ENCODE data around the gene YLPM1.
"Not testable (repeated sequence)": the region's sequence is repeated elsewhere in the genome, so short reads cannot be mapped to it uniquely, and the experiment has no call there.

Gene YLPM1, protein sequence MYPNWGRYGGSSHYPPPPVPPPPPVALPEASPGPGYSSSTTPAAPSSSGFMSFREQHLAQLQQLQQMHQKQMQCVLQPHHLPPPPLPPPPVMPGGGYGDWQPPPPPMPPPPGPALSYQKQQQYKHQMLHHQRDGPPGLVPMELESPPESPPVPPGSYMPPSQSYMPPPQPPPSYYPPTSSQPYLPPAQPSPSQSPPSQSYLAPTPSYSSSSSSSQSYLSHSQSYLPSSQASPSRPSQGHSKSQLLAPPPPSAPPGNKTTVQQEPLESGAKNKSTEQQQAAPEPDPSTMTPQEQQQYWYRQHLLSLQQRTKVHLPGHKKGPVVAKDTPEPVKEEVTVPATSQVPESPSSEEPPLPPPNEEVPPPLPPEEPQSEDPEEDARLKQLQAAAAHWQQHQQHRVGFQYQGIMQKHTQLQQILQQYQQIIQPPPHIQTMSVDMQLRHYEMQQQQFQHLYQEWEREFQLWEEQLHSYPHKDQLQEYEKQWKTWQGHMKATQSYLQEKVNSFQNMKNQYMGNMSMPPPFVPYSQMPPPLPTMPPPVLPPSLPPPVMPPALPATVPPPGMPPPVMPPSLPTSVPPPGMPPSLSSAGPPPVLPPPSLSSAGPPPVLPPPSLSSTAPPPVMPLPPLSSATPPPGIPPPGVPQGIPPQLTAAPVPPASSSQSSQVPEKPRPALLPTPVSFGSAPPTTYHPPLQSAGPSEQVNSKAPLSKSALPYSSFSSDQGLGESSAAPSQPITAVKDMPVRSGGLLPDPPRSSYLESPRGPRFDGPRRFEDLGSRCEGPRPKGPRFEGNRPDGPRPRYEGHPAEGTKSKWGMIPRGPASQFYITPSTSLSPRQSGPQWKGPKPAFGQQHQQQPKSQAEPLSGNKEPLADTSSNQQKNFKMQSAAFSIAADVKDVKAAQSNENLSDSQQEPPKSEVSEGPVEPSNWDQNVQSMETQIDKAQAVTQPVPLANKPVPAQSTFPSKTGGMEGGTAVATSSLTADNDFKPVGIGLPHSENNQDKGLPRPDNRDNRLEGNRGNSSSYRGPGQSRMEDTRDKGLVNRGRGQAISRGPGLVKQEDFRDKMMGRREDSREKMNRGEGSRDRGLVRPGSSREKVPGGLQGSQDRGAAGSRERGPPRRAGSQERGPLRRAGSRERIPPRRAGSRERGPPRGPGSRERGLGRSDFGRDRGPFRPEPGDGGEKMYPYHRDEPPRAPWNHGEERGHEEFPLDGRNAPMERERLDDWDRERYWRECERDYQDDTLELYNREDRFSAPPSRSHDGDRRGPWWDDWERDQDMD (N-terminal part only)

DNA sequence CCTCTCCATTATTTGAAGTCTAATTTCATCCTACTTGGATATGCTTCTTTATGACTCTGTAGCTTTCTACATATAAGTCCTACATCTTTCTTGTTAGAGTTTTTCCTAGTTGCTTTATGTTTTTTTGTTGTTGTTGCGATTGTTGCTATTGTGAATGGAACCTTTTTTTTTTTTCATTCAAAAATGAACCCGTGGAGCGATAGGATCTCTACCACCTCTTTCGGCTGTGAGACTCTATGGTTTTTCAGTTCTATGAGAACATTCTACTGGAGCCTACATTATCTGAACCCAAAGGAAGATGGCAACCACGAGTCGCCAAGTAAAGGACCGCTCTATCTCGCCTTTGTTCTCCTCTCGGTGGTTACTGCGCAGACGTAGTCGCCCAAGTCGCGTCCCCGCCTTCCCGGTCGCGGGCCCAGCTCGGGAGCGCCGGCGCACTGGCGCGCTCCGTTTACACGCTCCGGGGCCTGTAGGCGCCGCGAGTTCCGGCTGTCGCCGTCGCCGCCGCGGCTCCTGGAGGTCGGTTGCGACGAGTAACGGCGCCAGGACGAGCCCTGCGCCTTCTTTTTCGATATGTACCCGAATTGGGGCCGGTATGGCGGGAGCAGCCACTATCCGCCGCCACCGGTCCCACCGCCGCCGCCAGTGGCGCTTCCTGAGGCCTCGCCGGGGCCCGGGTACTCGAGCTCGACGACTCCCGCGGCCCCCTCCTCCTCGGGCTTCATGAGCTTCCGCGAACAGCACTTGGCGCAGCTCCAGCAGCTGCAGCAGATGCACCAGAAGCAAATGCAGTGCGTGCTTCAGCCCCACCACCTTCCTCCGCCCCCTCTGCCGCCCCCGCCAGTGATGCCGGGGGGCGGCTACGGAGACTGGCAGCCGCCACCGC is at the start of gene YLPM1:
TSS of gene YLPM1 (plus strand) at position 400 of the 886 bp plus-strand sequence. CDS start at position 574, 174 bp downstream.
- DNase-seq (ENCODE audit: low spot score), result peak; percentile 96

DNA sequence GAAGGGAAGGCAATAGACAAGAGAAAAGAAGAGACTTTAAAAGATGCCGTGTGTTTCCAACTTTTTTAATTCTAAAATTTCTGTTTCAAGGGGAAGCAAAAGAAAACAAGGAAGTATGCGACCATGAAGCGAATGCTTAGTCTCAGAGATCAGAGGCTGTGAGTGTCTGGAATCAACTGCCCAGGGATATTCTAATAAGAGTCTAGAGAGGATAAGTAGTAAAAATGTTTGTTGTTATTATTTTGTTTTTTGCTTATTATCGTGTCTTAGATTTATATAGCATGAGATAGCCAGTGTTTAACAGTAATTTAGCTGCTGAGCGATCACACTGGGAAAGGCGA is 49.8 kb upstream of the YLPM1 start:
- no peak for DNase-seq (ENCODE audit: low spot score)

DNA sequence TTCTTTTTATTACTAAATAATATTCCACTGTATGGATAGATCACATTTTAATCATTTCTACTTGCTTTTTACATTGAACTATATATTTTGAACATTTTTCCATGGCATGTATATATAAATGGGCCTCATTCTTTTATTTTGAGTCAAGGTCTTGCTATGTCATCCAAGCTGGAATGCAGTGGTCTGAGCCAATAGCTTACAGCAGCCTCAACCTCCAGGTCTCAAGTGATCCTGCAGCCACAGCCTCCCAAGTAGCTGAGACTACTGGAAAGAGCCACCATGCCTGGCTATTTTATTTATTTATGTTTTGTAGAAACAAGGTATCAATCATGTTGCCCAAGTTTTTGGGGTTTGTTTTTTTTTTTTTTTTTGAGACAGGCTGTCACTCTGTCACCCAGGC is 42.6 kb upstream of the YLPM1 start:
- DNase-seq (ENCODE audit: low spot score), result no peak

DNA sequence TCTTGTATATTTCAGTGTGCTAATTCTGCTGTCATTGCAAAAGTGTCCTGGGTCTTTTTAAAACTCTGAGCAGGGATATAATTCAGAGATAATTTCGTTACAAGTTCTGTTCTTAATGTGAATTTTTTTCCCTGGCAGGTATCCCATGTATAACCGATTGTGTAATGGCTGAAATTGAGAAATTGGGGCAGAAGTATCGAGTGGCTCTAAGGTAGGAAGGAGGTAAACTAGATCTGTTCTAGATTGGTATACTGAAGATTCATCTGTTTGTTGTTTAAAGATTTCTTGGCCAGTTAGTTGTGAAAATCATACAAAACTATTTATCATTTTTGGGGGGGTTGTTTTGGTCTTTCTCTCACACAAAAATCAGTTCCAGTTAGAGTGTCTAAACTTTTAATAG is 40.0 kb upstream of the YLPM1 start:
- no peak for DNase-seq (ENCODE audit: low spot score)

DNA sequence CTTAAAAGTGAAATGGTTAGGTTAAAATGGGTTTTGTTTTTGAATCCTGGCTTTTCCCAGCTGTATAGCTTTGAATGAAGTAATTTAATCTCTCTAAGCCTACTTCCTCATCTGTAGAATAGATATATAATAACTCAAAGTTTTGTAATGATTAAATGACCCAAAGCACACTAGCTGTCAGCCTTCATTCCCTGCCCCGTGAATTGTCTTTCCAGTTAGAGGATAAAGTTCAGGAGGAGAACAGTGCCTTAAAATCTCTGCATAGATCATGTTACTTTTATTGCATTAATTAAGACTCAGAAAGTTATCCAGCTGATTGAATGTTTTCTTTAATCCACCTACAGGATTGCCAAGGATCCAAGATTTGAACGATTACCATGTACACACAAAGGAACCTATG is 30.7 kb upstream of the YLPM1 start:
- no peak for DNase-seq (ENCODE audit: low spot score)

DNA sequence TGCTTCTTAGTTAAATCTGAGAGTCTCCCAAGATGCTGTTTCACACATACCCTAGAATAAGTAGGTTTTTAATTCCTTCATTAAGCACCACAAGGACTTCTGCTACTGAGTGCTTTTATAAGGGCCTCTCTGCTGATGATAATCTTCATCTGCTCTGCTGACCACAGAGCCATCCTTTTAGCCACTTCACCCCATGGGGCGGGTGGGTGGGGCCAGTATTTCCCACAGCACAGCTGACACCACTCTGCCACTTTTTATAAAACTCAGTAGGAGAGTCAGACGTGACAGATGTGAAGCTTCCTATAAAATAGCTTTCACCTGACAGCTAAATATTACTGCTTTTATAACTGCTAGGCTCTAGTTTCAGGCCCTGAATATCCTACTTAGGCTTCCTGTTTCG is 29.9 kb upstream of the YLPM1 start:
- no peak for DNase-seq (ENCODE audit: low spot score)

DNA sequence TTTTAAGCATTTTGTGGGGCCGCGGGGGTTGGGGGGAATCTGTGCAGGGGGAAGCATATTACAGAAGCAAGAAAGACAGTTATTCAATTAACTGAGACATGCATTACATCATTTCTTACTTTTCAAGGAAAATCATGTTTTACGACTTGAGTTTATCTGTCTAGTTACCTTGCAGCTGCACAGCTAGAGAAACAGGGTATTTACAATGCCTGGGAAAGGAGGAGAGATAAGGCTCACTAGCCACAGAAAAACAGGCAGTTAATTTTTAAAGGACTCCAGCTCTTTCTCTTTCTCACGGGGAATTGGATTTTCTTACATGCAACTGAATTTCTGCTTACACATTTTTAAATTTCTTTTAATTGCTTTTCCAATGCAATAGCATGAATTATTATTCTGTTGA is 28.0 kb upstream of the YLPM1 start:
- no peak for DNase-seq (ENCODE audit: low spot score)

DNA sequence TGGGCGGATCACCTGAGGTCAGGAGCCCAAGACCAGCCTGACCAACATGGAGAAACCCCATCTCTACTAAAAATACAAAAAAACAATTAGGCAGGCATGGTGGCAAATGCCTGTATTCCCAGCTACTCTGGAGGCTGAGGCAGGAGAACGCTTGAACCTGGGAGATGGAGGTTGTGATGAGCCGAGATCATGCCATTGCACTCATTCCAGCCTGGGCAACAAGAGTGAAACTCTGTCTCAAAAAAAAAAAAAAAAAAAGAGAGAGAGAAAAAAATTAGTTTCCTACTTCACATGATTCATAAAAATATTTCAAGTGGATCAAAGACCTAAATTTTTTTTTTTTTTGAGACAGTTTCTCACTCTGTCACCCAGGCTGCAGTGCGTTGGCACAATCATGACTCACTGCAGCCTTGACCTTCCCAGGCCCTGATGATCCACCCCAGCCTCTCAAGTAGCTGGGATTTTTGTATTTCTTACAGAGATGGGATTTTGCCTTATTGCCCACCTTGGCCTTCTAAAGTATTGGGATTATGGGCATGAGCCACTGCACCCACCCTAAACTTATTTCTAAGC is 25.3 kb upstream of the YLPM1 start:
- no peak for DNase-seq (ENCODE audit: low spot score)

DNA sequence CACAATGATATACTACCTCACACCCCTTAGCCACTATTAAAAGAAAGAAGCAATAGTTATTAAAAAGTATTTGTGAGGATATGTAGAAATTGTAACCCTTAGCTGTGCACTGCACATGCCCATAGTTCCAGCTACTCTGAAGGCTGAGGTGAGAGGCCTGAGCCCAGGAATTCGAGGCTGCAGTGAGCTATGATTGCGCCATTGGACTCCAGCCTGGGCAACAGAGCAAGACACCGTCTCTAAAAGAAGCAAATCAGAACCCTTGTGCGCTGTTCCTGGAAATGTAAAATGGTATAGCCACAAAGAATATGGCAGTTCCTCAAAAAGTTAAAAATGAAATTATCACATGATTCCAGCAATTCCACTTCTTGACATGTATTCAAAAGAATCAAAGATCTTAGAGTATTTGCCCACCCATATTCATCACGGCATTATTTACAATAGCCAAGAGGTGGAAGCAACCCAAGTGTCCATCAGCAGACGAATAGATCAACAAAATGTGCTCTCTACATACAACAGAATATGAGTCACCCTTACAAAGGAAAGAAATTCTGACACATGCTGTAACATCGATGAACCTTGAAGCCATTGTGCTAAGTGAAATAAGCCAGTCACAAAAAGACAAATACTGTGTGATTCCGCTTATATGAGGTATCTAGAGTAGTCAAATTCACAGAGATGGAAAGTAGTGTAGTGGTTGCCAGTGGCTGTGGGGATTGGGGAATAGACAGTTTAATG is 23.7 kb upstream of the YLPM1 start:
- no peak for DNase-seq (ENCODE audit: low spot score)

DNA sequence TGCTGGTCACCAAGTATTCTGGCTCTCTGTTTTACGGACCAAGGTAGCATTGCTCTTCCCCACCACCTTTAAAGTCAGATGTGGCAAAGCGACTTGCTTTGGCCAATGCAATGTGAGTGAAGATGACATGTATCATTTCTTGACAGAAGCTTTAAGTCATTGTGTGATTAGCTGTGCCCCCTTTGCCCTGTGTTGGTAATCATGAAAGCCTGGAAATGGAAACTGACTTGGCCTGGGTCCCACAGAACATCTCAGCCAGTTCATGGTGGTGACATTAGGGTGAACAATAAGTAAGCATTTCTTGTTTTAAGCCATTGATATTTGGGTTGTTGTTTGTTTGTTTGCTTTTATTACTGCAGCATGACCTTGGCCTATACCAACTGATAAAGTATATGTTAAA is 15.9 kb upstream of the YLPM1 start:
- DNase-seq (ENCODE audit: low spot score), result no peak

DNA sequence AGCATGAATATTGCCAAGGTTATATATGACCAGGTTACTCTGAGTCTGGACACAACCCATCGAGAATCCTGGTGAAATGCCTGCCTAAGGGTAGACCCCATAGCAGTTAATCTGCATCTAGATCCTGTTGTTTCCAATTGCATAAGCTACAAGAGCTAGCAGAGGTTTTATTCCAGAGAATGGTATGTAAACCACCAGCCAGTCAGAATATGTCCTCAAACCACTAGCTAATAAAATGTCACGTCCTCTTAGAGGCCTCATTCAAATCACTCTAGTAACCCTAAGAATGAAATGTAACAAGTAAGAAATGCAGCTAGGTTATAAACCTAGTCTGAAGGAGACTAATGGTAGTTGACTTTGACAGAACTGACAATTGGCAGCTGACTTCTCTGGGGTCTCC is 9.0 kb upstream of the YLPM1 start:
- DNase-seq (ENCODE audit: low spot score), result no peak

DNA sequence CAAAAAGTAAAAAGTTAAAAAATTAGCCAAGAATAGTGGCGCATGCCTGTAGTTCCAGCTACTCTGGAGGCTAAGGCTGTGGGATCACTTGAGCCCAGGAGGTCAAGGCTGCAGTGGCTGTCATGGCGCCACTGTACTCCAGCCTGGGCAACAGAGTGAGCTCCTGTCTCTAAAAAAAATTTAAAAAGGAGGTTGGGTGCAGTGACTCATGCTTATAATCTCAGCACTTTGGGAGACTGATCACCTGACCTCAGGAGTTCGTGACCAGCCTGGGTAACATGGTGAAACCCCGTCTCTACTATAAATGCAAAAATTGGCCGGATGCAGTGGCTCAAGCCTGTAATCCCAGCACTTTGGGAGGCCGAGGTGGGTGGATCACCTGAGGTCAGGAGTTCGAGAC is 8.2 kb upstream of the YLPM1 start:
- DNase-seq (ENCODE audit: low spot score), result no peak

DNA sequence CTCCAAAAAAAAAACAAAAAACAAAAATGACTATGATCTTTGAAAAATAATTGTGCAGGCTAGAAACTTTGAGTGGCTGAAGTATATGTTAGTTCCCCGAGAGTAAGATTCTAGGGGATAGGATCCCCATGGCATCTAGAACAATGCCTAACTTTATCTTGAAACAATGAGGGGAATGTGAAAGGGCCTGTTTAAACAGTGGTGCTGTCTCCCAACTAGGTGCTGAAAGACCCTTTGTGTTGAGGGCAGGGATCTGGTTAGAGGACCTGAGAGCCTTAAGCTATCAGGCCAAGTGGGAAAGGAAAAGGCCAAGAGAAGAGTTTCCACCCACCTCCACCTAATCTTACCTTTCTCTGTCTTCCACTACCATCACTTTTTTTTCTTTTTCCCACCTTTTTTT is 6.8 kb upstream of the YLPM1 start:
- DNase-seq (ENCODE audit: low spot score), result no peak

DNA sequence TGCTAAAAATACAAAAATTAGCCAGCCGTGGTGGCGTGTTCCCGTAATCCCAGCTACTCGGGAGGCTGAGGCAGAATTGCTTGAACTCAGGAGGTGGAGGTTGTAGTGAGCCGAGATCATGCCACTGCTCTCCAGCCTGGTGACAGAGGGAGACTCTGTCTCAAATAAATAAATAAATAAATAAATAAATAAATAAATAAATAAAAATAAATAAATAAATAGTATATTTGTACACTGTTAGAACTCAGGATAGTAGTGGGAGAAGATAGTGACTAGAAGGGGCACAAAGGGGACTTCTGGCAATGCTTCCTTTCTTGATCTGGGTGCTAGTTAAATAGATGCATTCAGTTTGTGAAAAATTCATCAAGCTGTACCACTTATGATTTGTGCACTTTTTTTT is 4.6 kb upstream of the YLPM1 start:
- not testable (repeated sequence) for DNase-seq (ENCODE audit: low spot score)

DNA sequence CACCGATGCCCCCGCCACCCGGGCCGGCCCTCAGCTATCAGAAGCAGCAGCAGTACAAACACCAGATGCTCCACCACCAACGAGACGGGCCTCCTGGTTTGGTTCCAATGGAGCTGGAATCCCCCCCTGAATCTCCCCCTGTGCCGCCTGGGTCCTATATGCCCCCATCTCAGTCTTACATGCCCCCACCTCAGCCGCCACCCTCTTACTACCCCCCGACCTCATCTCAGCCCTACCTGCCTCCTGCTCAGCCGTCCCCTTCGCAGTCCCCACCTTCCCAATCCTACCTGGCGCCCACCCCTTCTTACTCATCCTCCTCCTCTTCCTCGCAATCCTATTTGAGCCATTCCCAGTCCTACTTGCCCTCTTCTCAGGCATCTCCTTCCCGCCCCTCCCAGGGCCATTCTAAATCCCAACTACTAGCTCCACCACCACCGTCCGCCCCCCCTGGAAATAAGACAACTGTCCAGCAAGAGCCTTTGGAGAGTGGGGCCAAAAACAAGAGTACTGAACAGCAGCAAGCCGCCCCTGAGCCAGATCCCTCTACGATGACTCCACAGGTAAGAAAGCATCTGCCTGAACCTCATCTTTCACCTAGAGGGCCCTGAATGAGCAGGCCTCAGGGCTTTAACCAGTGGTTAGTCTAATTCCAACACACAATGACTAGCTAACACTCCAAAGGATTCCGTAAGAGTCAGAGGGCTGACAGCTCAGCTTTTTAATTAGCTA is 851 bp downstream of the YLPM1 start:
- DNase-seq (ENCODE audit: low spot score), result peak; percentile 30

DNA sequence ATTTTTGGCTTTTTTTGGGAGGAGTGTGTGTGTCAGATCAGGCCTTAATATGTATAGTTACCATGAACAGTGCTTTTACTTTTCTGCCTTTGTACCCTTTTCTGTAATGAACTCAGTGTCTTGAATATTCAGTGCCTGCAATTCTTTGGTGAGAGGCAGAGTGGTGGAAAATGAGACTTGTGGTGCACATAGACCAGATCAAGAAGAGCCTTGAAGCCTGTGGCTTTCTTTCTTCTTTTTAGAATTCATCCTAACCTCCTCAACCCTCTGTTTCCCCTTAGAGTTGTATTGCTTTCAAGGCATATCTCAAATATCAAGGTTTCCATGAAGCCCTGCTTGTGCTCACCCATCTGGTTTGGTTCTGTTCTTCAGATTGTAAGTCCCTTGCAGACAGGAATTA is 2.6 kb downstream of the YLPM1 start:
- no peak for DNase-seq (ENCODE audit: low spot score)

DNA sequence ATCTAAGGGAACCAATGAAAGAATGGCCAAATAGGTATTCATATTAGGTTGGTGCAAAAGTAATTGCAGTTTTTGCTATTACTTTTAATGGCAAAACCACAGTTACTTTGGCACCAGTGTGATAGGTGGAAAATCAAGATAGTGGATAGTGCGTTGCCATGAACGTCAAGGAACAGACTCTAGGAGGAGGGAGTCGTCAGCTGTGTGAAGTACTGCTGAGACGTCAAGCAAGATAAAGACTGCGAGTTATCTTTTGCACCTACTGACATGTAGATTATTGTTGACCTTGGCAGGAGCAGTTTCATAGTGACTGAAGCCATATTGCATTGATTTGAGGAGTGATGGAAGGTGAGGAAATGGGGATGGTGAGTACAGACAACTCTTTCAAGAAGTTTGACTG is 8.3 kb downstream of the YLPM1 start:
- DNase-seq (ENCODE audit: low spot score), result no peak

DNA sequence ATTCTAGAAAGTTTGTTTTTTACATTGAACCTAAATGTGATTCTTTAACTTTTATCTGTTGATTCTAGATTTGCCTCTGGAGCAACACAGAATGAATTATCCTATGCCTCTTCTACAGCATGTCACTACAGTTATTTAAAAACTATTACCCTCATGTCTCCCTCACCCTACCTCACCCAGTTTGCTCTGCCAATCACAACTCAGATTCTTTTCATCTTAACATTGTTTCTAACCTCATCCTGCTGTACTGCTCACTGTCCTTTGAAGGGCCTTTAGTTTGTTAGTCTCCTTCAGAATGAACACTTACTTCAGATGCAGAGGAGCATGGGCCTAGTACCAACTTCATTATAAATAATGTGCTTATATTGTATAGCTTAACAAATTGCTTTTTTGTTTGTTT is 21.5 kb downstream of the YLPM1 start:
- DNase-seq (ENCODE audit: low spot score), result no peak

DNA sequence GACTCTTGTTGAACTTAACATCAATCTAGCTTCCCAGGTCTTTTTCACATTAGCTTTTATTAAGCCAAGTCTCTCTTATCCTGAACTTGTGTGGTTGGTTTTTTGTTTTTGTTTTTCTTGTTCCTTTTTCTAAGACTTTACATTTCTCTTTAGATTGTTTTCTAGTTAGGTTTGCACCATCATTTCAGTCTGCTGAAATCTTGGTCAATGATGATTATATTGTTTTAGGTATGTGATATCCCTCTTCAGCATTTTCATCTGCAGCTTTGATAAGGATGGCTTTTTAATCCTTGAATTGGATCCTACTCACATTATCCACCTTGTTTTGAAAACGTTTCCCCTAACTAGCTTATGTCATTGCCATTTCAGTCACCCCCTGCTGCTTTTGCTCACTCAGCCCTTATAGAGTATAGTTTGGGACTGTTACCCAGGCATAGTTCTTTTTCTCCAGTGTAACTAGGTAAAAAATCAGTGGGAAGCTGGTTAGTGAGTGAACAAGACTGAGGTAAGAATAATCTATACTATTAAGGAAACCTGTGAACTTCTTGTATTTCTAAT is 22.0 kb downstream of the YLPM1 start:
- no peak for DNase-seq (ENCODE audit: low spot score)

Measured in D341Med (cell line).